Stimulated activated CD4-positive, alpha-beta T cell treated with anti-CD3 and anti-CD28 coated beads, TNF-alpha, amount 100 ng/mL, for 48 hours (primary cell): Measurements from ENCODE around the gene DCX.
"Not testable (repeated sequence)": the region's sequence is repeated elsewhere in the genome, so short reads cannot be mapped to it uniquely, and the experiment has no call there.

Source experiments
- DNase-seq, 3 donors: peaks; one replicate each; pipeline ENCODE4 v3.0.0-alpha.2; 2020; ENCODE audit warnings: low read depth in 3 of 3

The DCX gene

GRCh38 chrX:111365770-111366325 is 46.1 kb downstream of the DCX start:
- DNase-seq: no peak

GRCh38 chrX:111363741-111364140 is 48.3 kb downstream of the DCX start:
- no peak for DNase-seq

GRCh38 chrX:111361751-111362150 is 50.2 kb downstream of the DCX start:
- DNase-seq: no peak

- DNase-seq: no peak
Measured at GRCh38 chrX:111360839-111361238, 51.2 kb downstream of the DCX start.

- no peak for DNase-seq
Measured at GRCh38 chrX:111355523-111356115, 56.4 kb downstream of the DCX start.

- no peak for DNase-seq
Measured at GRCh38 chrX:111354496-111354895, 57.5 kb downstream of the DCX start.

- no peak for DNase-seq
Measured at GRCh38 chrX:111353793-111354192, 58.2 kb downstream of the DCX start.

GRCh38 chrX:111352424-111352823 is 59.6 kb downstream of the DCX start:
- no peak for DNase-seq

GRCh38 chrX:111349934-111350333 is 62.1 kb downstream of the DCX start:
- no peak for DNase-seq

GRCh38 chrX:111349101-111349500 is 62.9 kb downstream of the DCX start:
- no peak for DNase-seq

- no peak for DNase-seq
Measured at GRCh38 chrX:111348429-111348828, 63.6 kb downstream of the DCX start.

- not testable (repeated sequence) for DNase-seq
Measured at GRCh38 chrX:111346150-111346549, 65.8 kb downstream of the DCX start.

GRCh38 chrX:111340054-111340453 is 71.9 kb downstream of the DCX start:
- DNase-seq: no peak

- DNase-seq: no peak
Measured at GRCh38 chrX:111339212-111339611, 72.8 kb downstream of the DCX start.

- DNase-seq: no peak
Measured at GRCh38 chrX:111338095-111338698, 73.8 kb downstream of the DCX start.

- no peak for DNase-seq
Measured at GRCh38 chrX:111337067-111337637, 74.8 kb downstream of the DCX start.

GRCh38 chrX:111336141-111336540 is 75.9 kb downstream of the DCX start:
- DNase-seq: no peak

- DNase-seq: no peak
Measured at GRCh38 chrX:111329370-111329769, 82.6 kb downstream of the DCX start.

- no peak for DNase-seq
Measured at GRCh38 chrX:111328858-111329257, 83.1 kb downstream of the DCX start.

- DNase-seq: no peak
Measured at GRCh38 chrX:111322231-111322855, 89.6 kb downstream of the DCX start.

GRCh38 chrX:111319451-111319850 is 92.5 kb downstream of the DCX start:
- no peak for DNase-seq

GRCh38 chrX:111318901-111319300 is 93.1 kb downstream of the DCX start:
- DNase-seq: no peak

GRCh38 chrX:111309083-111309482 is 102.9 kb downstream of the DCX start:
- no peak for DNase-seq
